K562 (cell line): Measurements from ENCODE around the gene EEF2K. TPM values are rescaled to one million over a fixed set of nuclear protein-coding genes. Genes with fewer than 3 reads are reported as not detected.

Experiments
- CEBPZ ChIP-seq: fragments of 150-350 bp; IDR thresholded peaks from 2 replicates; pipeline ENCODE4 v1.6.1; 2014; ENCODE audit warnings: low read depth, mild to moderate bottlenecking, low read length, borderline replicate concordance
- CTCF ChIP-seq, 3 experiments: IDR thresholded peaks in 2 of 3; conservative IDR thresholded peaks in 1 of 3; 2 replicates each; pipeline ENCODE4 v1.5.1; 2011 to 2012; ENCODE audit warnings: low read length in 3 of 3, mild to moderate bottlenecking in 3 of 3, control low read depth in 2 of 3, improper control_type of control experiment in 1 of 3, inconsistent platforms in 1 of 3, low read depth in 1 of 3, mixed read lengths in 1 of 3, moderate library complexity in 1 of 3; ENCODE audit not compliant: insufficient read depth in 2 of 3
- HDAC1 ChIP-seq, 2 experiments: fragments of 450-650 bp; IDR thresholded peaks; 2 replicates each; pipeline ENCODE4 v1.6.1; 2016 to 2017; ENCODE audit warnings: inconsistent platforms in 1 of 2, mild to moderate bottlenecking in 1 of 2, moderate library complexity in 1 of 2
- MYNN ChIP-seq, 2 experiments: sonication (generic); formaldehyde crosslinking in 1 of 2; IDR thresholded peaks; 2 replicates each; pipeline versions ENCODE4 v1.5.0 to v1.6.1; 2016 to 2020; ENCODE audit warnings: antibody characterized with exemption in 1 of 2, missing genetic modification reagents in 1 of 2
- ZNF282 ChIP-seq: sonication (generic); formaldehyde crosslinking; IDR thresholded peaks from 2 replicates; pipeline ENCODE4 v1.8.1; 2023; ENCODE audit warnings: missing genetic modification reagents
- ZNF512 ChIP-seq: IDR thresholded peaks from 2 replicates; pipeline ENCODE4 v1.6.1; 2016; ENCODE audit warnings: missing genetic modification characterization, missing compliant biosample characterization
- polyA plus RNA-seq, 8 experiments: library from polyadenylated mRNA; depleted of rRNA in 4 of 8; stranded (reverse) in 5 of 8; unstranded in 3 of 8; fragments of >200 nt; fragmentation: Nextera tagmentation in 2 of 8; fragmentation: Illumina TruSeq in 1 of 8; extraction: Ambion mirVana in 2 of 8; extraction: Trizol in 1 of 8; gene quantifications; 2 replicates each; pipeline versions ENCODE4 v1.2.1 to v1.2.3, GENCODE V29; 2011 to 2014; ENCODE audit warnings: inconsistent platforms in 1 of 8, missing spikeins in 1 of 8
- total RNA-seq, 7 experiments: library from RNA; depleted of rRNA in 6 of 7; stranded (reverse); fragments of >200 nt in 6 of 7; fragmentation: Illumina TruSeq in 2 of 7; extraction: Trizol in 2 of 7; gene quantifications; 2 replicates each; pipeline versions ENCODE4 v1.2.1 to v1.2.3, GENCODE V29; 2011 to 2021; ENCODE audit warnings: low replicate concordance in 1 of 7

EEF2K gene
- total and polyA plus RNA-seq, 9 of the 15 experiments (the other 6 are each of a cell fraction or from before 2014, with no cell fraction given): 3.0 to 35.2 (median 12.2) TPM

GRCh38 chr16:22190081-22190775 lies 15.8 kb upstream of the EEF2K start (continued):
- no peak for TF ChIP-seq CEBPZ
- TF ChIP-seq ZNF282 (CRISPR knock-in tag): 0 out of 2 replicates have a peak, but pooled peaks have one; percentile 69
- TF ChIP-seq HDAC1 (IDR thresholded peaks at IDR 0.05): peak in 1 of 2 experiments; percentile 68; a peak in 1 of 4 replicates
- TF ChIP-seq ZNF512 (tag): no peak
- TF ChIP-seq MYNN (IDR thresholded peaks at IDR 0.05): peak; percentile 66; the same call in 1 of the 2 replicates
- TF ChIP-seq MYNN (CRISPR knock-in tag; IDR thresholded peaks at IDR 0.05): no peak
- peak in 1 of 3 experiments; percentile 44; a peak in 2 of 6 replicates for TF ChIP-seq CTCF (IDR thresholded peaks at IDR 0.05 in 2 of 3, conservative IDR thresholded peaks at IDR 0.05 in 1 of 3; ENCODE audit: insufficient read depth in 2 of 3, low read depth in 1 of 3, low read length in 3 of 3)
